Astrocyte (in vitro differentiated cells and primary cell): ENCODE results near the gene SVBP. TPM values are rescaled to one million over a fixed set of nuclear protein-coding genes. Genes with fewer than 3 reads are reported as not detected.

Experiments
- DNase-seq: peaks from one replicate; pipeline ENCODE4 v3.0.0-alpha.2; 2010; ENCODE audit warnings: low read depth
- FAIRE-seq: peaks from 2 replicates; lab custom pipeline; 2011; peaks lifted over from hg19 to GRCh38; lab: Jason Lieb, UNC
- H2AFZ ChIP-seq: 2 replicates; pipeline ENCODE4 v1.6.0; 2012; ENCODE audit warnings: low read depth, low read length, inconsistent platforms
- H3K27ac ChIP-seq: 2 replicates; pipeline ENCODE4 v1.5.1; 2011; ENCODE audit warnings: low read depth, low read length, inconsistent platforms
- H3K27me3 ChIP-seq: 2 replicates; pipeline ENCODE4 v1.6.0; 2011; ENCODE audit warnings: low read length, inconsistent platforms; ENCODE audit not compliant: insufficient read depth
- H3K36me3 ChIP-seq: 2 replicates; pipeline ENCODE4 v1.5.1; 2011; ENCODE audit warnings: low read length, inconsistent platforms; ENCODE audit not compliant: insufficient read depth
- H3K4me1 ChIP-seq: 2 replicates; pipeline ENCODE4 v1.5.1; 2011; ENCODE audit warnings: low read length, inconsistent platforms; ENCODE audit not compliant: insufficient read depth
- H3K4me2 ChIP-seq: 2 replicates; pipeline ENCODE4 v1.6.0; 2012; ENCODE audit warnings: low read length, inconsistent platforms
- H3K4me3 ChIP-seq: 2 replicates; pipeline ENCODE4 v1.5.1; 2011; ENCODE audit warnings: low read depth, mild to moderate bottlenecking, low read length, inconsistent platforms; ENCODE audit not compliant: insufficient read depth
- H3K79me2 ChIP-seq: 2 replicates; pipeline ENCODE4 v1.6.0; 2012; ENCODE audit warnings: mild to moderate bottlenecking, low read length, inconsistent platforms; ENCODE audit not compliant: insufficient read depth
- H3K9ac ChIP-seq: 2 replicates; pipeline ENCODE4 v1.6.0; 2012; ENCODE audit warnings: mild to moderate bottlenecking, low read length, inconsistent platforms
- H3K9me3 ChIP-seq: 2 replicates; pipeline ENCODE4 v1.5.1; 2012; ENCODE audit warnings: low read depth, mild to moderate bottlenecking, low read length, inconsistent platforms; ENCODE audit not compliant: insufficient read depth
- H4K20me1 ChIP-seq: 2 replicates; pipeline ENCODE4 v1.6.0; 2012; ENCODE audit warnings: low read length, inconsistent platforms; ENCODE audit not compliant: insufficient read depth
- H3K27ac Mint-ChIP-seq: one replicate; pipeline ENCODE4 v1.8.0; 2021; ENCODE audit warnings: mild to moderate bottlenecking, mixed read lengths; ENCODE audit not compliant: unreplicated experiment
- H3K27me3 Mint-ChIP-seq: one replicate; pipeline ENCODE4 v1.8.0; 2021; ENCODE audit warnings: low read depth, mixed read lengths; ENCODE audit not compliant: unreplicated experiment
- H3K36me3 Mint-ChIP-seq: one replicate; pipeline ENCODE4 v1.8.0; 2021; ENCODE audit warnings: low read depth, mixed read lengths; ENCODE audit not compliant: unreplicated experiment
- H3K4me1 Mint-ChIP-seq: one replicate; pipeline ENCODE4 v1.8.0; 2021; ENCODE audit warnings: low read depth, mixed read lengths; ENCODE audit not compliant: unreplicated experiment
- H3K4me3 Mint-ChIP-seq: one replicate; pipeline ENCODE4 v1.8.0; 2021; ENCODE audit warnings: mild to moderate bottlenecking, moderate library complexity, mixed read lengths; ENCODE audit not compliant: unreplicated experiment
- H3K9me3 Mint-ChIP-seq: one replicate; pipeline ENCODE4 v1.8.0; 2021; ENCODE audit warnings: mild to moderate bottlenecking, mixed read lengths; ENCODE audit not compliant: unreplicated experiment
- CTCF ChIP-seq: IDR thresholded peaks from 2 replicates; pipeline ENCODE4 v1.5.1; 2011; ENCODE audit warnings: low read depth, mild to moderate bottlenecking, inconsistent platforms, low read length, moderate library complexity; ENCODE audit not compliant: insufficient read depth
- EZH2 ChIP-seq: IDR thresholded peaks from 2 replicates; pipeline ENCODE4 v1.6.1; 2012; ENCODE audit warnings: mild to moderate bottlenecking, low read length, inconsistent platforms; ENCODE audit not compliant: insufficient read depth
- total RNA-seq: library from RNA; stranded (reverse); gene quantifications from 2 replicates; pipeline ENCODE4 v1.2.1, GENCODE V29; 2021

SVBP gene
- total RNA-seq, 1 donor from 2014 or later, result 28.1 TPM

- peaks cover 14% of the 10 kb centered on the region for H3K79me2 ChIP-seq
- H3K4me3 Mint-ChIP-seq, result no peak overlapping the region
- H3K27ac ChIP-seq, result no peak overlapping the region
- peak overlapping the region; percentile 56 for H3K27ac Mint-ChIP-seq
- no peak overlapping the region for H2AFZ ChIP-seq
- H3K4me3 ChIP-seq, result no peak overlapping the region
- H3K36me3 ChIP-seq, result no peaks in the 10 kb centered on the region
- H3K4me1 Mint-ChIP-seq, result peaks cover 8% of the 10 kb centered on the region
- H3K27me3 ChIP-seq, result no peaks in the 10 kb centered on the region
- no peak overlapping the region for H3K4me2 ChIP-seq
- peaks cover 3% of the 10 kb centered on the region for H3K4me1 ChIP-seq
- peaks cover 2% of the 10 kb centered on the region for H3K36me3 Mint-ChIP-seq
- peaks cover 5% of the 10 kb centered on the region for H4K20me1 ChIP-seq
- DNase-seq (peak; percentile 46), FAIRE-seq (peak; percentile 39)
- H3K9ac ChIP-seq, result no peak overlapping the region
- no peaks in the 10 kb centered on the region for H3K9me3 ChIP-seq
- TF ChIP-seq EZH2 (no peak), CTCF (no peak)
- no peaks in the 10 kb centered on the region for H3K27me3 Mint-ChIP-seq
- H3K9me3 Mint-ChIP-seq, result no peaks in the 10 kb centered on the region
These were observed 5.7 kb upstream of the SVBP start for GRCh38 chr1:42822800-42823392.

- Histone ChIP-seq H3K4me3 (no peak overlapping the region), H3K79me2 (peaks cover 17% of the 10 kb centered on the region), H3K9ac (no peak overlapping the region), H2AFZ (no peak overlapping the region), H3K27ac (no peak overlapping the region), H3K9me3 (no peaks in the 10 kb centered on the region), H3K36me3 (no peaks in the 10 kb centered on the region), H4K20me1 (peaks cover 5% of the 10 kb centered on the region), H3K4me1 (peaks cover 6% of the 10 kb centered on the region), H3K4me2 (no peak overlapping the region), H3K27me3 (no peaks in the 10 kb centered on the region)
- Mint-ChIP-seq H3K36me3 (peaks cover 2% of the 10 kb centered on the region), H3K27ac (no peak overlapping the region), H3K4me1 (peaks cover 9% of the 10 kb centered on the region), H3K4me3 (no peak overlapping the region), H3K27me3 (no peaks in the 10 kb centered on the region), H3K9me3 (no peaks in the 10 kb centered on the region)
- FAIRE-seq (no peak), DNase-seq (no peak)
- TF ChIP-seq EZH2 (no peak), CTCF (no peak)
These were observed 4.5 kb upstream of the SVBP start for GRCh38 chr1:42821690-42822089.

GRCh38 chr1:42820813-42821212 lies 3.6 kb upstream of the SVBP start:
- H3K4me3 ChIP-seq, result no peak overlapping the region
- no peak overlapping the region for H3K9ac ChIP-seq
- Mint-ChIP-seq H3K4me3 (no peak overlapping the region), H3K27ac (no peak overlapping the region), H3K4me1 (peaks cover 14% of the 10 kb centered on the region), H3K27me3 (no peaks in the 10 kb centered on the region), H3K9me3 (no peaks in the 10 kb centered on the region), H3K36me3 (peaks cover 2% of the 10 kb centered on the region)
- peaks cover 5% of the 10 kb centered on the region for H4K20me1 ChIP-seq
- H2AFZ ChIP-seq, result no peak overlapping the region
- no peak for TF ChIP-seq EZH2
- no peak for TF ChIP-seq CTCF
- H3K36me3 ChIP-seq, result no peaks in the 10 kb centered on the region
- no peak for FAIRE-seq
- H3K4me1 ChIP-seq, result peaks cover 15% of the 10 kb centered on the region
- H3K79me2 ChIP-seq, result peaks cover 17% of the 10 kb centered on the region
- no peaks in the 10 kb centered on the region for H3K27me3 ChIP-seq
- no peaks in the 10 kb centered on the region for H3K9me3 ChIP-seq
- DNase-seq, result no peak
- H3K27ac ChIP-seq, result no peak overlapping the region
- H3K4me2 ChIP-seq, result no peak overlapping the region
